NCI-H2227 (cell line): Measurements from ENCODE around the gene SPARC.
"Not testable (repeated sequence)": the region's sequence is repeated elsewhere in the genome, so short reads cannot be mapped to it uniquely, and the experiment has no call there.

ENCODE experiments used
- DNase-seq: peaks from one replicate; lab custom pipeline; 2025; ENCODE audit not compliant: unreplicated experiment; lab: John Stamatoyannopoulos, UW

SPARC gene

GRCh38 chr5:151703227-151703626 lies 16.5 kb upstream of the SPARC start:
- no peak for DNase-seq

DNA sequence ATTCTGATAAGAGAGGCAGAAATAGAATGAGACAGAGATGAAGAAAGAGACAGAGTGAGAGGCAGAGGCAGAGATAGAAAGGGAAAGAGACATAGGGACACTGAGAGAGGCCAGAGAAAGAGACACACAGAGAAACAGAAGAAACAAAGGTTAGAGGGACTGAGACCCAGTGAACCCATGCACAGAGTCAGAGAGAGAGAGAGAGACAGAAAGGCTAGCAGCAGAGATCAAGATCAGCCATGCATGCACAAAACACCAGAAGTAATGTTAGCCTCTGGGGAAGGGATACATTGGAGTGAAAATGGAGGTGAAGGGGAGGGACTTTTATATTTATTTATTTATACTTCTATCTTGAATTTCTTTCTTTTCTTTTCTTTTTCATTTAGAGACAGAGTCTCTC lies 14.1 kb upstream of the SPARC start:
- no peak for DNase-seq

DNA sequence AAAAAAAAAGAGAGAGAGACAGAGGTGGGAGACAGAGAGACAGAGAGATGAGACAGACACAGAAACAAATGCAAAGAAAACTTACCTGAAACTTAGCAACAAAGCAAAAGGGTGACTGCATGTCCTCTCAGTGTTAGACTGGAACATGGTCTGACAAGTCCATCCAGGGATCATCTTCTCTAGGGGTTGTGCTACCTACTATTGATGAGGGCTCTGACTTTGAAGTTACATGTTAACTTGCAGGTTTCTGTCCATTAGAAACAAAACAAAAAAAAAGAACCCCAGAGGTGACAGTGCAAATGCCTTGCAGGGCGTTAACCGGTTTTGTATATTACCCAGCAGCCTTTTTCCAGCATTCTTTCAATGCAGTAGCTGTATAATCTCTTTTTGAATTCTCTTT lies 13.6 kb upstream of the SPARC start:
- DNase-seq, result no peak

DNA sequence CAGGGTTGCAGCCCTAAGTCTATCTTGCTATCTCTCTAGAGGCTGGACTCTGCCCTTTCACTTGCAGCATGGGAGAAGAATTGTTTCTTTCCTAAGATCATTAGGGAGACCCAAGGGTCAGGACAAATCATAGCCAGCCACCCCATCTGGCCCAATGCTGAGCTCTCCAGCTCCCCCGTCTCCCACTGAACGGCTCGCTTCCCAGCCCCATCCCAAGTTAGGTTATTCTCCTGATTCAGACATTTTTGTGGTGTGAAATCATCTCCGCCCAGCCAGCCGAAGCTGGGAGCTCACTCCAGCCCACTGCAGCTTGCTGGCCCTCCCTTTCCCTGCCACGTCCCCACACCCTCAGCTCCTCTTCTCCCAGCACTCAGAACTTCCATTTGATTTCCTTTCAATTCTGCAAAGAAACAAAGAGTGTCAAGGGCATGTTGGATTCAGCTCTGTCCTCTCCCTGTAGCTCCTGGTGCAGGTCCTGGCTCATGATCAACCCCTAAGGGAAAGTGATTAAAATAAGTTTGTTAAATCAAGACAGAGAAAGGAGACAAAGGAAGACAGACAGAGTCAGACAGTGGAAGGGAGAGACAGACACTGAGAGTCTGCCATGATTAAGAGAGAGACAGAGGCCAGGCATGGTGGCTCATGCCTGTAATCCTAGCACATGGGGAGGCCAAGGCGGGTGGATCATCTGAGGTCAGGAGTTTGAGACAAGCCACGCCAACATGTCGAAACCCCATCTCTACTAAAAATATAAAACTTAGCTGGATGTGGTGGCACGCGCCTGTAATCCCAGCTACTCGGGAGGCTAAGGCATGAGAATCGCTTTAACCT lies 12.6 kb upstream of the SPARC start:
- DNase-seq, result peak; percentile 4

GRCh38 chr5:151698081-151698480 lies 11.4 kb upstream of the SPARC start:
- DNase-seq, result not testable (repeated sequence)

- DNase-seq, result no peak
Measured at GRCh38 chr5:151697452-151697851, 10.7 kb upstream of the SPARC start.

DNA sequence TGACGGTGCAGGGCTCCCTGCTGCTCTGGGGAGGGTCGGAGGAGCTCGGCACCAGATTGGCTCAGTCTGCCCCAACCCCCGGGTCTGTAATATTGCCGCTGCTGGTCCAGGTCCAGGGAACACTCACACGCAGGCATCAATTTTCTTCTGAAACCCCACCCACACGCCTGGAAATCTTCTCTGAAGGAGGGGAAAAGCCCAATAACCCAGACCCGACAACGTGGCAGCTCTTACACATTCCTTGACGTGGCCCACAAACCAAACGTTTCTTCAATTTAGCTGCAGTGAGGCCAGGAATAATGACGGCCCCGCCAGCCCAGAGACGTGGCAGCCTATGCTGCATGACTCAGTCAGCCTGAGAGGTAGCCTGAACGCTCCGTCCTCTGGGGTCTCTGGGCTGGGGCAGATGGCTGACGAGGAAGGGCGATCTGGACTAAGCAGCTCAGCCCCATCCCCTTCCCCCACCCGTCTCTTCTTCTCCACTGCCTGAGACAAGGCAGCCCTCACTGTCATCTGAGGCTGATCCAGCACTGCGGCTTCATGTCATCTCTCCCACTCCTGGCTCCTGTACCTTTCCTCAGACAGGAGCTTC lies 9.9 kb upstream of the SPARC start:
- peak; percentile 37 for DNase-seq

DNA sequence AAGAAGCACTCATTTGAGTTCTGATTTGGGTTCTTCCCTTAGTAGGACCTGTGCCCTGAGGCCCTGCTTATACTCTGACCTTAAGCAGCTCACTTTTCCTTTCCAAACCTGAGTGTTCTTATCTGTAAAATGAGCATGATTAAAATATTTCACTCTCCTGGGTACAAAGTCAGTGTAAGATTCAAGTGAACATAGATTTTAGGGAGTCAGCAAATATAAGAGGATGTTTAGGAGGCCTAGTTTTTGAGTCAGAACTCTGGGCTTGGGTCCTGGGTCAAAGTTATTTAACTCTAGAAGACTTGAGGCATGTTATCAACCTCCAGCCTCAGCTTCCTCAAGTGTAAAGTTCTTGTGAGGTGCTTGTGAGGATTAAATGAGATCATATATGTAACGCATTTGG lies 8.7 kb upstream of the SPARC start:
- no peak for DNase-seq

GRCh38 chr5:151694035-151694485 lies 7.3 kb upstream of the SPARC start:
- no peak for DNase-seq

DNA sequence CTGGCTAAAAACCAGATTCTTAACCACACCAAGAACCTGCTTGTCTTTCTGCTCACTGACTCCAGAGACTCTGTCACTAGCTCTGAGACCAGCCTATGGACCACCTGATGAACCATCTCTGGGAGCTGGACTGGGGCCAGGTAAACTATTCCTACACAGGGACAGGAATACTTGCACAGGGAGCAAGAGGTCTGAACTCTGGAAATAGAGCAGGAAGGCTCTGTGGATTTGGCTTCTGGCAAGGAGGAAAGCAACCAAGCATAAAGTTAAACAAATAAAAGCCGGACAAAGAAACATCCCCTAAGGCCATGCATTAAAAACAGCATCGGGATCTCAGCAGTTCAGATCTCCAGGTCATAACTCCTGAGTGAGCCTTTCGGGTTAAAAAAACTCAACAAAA lies 5.6 kb upstream of the SPARC start:
- no peak for DNase-seq

- no peak for DNase-seq
Measured at GRCh38 chr5:151691706-151692105, 5.0 kb upstream of the SPARC start.

DNA sequence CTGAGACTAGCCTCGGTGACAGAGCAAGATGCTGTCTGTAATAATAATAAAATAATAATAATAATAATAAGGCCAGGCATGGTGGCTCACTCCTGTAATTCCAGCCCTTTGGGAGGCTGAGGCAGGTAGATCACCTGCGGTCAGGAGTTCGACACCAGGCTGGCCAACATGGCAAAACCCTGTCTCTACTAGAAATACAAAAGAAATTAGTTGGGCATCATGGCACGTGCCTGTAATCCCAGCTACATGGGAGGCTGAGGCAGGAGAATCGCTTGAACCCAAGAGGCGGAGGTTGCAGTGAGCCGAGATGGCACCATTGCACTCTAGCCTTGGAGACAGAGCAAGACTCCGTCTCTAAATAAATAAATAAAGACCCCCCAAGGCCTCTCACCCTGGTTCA lies 2.9 kb upstream of the SPARC start:
- not testable (repeated sequence) for DNase-seq

- no peak for DNase-seq
Measured at GRCh38 chr5:151688436-151688835, 1.7 kb upstream of the SPARC start.

GRCh38 chr5:151685749-151686673 lies 704 bp downstream of the SPARC start:
- no peak for DNase-seq

- no peak for DNase-seq
Measured at GRCh38 chr5:151684690-151685361, 1.9 kb downstream of the SPARC start.

GRCh38 chr5:151683986-151684588 lies 2.6 kb downstream of the SPARC start:
- DNase-seq, result no peak

DNA sequence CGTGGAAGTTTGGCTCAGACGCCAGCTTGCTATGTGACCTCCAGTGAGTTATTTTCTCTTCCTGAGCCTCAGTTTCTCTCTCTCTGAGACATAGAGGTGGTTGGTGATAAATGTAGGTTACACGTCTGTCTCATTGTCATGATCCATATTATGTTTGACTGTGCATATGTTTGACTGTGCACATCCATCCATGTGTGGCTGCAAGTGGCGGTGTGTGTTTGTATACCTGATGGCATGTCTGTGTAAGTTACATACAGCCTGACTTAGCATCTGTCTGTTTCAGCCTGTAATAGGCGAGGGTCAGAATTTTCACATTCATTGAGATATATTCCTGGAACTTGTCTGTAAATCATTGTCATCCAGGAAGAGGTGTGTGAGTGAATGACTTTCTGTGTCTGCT lies 3.3 kb downstream of the SPARC start:
- no peak for DNase-seq

DNA sequence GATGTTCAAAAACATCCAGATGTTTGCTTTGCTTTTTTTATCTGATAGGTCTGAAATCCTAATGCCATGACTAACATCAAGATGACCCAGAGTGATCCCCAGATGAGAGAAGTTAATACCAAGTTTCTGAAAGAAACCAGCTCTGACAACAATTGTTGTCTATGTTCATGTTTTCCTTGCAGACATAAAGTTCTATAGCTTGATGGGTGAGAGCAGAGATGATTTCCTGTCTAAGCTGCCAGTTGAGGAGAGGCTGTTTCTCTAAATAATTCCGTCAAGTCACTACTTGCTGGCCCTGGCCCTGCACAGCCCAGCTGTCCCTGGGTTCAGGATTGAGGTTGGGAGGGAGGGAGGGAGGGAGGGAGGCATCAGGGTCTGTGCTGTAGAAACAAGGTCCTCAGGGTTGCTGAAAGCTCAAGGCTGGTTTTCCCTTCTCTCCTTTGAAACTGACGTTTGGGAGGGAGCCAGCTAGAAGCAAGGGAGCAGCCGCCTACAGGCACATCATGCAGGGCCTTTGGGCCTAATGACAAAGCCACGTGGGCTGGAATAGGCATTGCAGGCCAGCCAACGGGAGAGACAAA lies 3.9 kb downstream of the SPARC start:
- DNase-seq, result no peak

GRCh38 chr5:151682240-151682639 lies 4.5 kb downstream of the SPARC start:
- DNase-seq, result no peak

DNA sequence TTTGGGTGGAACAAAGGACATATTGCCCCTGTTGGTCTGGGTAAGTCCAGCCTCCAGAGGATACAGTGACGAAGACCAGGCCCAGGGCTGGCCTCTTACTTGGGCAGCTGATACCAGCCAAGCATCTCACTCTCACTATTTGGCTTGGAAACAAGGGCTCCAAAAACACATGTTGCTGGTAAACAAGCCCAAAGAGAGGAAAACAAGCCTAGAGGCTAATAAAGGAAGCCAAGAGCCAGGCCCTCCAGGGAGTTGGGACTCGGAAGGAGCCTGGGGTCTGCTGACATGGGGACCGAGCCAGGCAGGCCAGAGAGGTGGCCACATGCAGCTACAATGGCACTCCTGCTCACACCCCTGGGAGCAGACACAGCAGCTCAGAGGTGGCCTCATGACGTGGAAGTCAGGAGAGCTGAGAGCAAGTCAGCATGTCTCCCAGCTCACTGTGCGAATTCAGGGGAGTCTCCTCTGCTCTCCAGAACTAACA lies 5.7 kb downstream of the SPARC start:
- DNase-seq, result no peak
